HepG2 (cell line): ENCODE data around the gene FAM222A.

Experiments used
- EP300 ChIP-seq, 3 experiments: sonication (generic) in 1 of 3; formaldehyde crosslinking in 1 of 3; IDR thresholded peaks; 2 replicates each; pipeline versions ENCODE4 v1.5.1 to v1.6.1; 2011 to 2020; ENCODE audit warnings: low read depth in 2 of 3, low read length in 2 of 3, borderline replicate concordance in 1 of 3, improper control_type of control experiment in 1 of 3, mild to moderate bottlenecking in 1 of 3, missing genetic modification reagents in 1 of 3, moderate library complexity in 1 of 3
- GATAD2A ChIP-seq: IDR thresholded peaks from 2 replicates; pipeline ENCODE4 v1.6.1; 2016
- HNF4A ChIP-seq: sonication (generic); formaldehyde crosslinking; IDR thresholded peaks from 2 replicates; pipeline ENCODE4 v1.4.0; 2020; ENCODE audit warnings: missing genetic modification reagents
- NCOA5 ChIP-seq: sonication (generic); formaldehyde crosslinking; IDR thresholded peaks from 2 replicates; pipeline ENCODE4 v1.4.0; 2020; ENCODE audit warnings: missing genetic modification reagents
- PBX2 ChIP-seq: IDR thresholded peaks from 2 replicates; pipeline ENCODE4 v1.6.1; 2016; ENCODE audit warnings: control low read depth
- POLR2A ChIP-seq, 2 experiments: IDR thresholded peaks; 2 replicates each; pipeline ENCODE4 v1.6.1; 2011; ENCODE audit warnings: low read depth in 2 of 2, low read length in 2 of 2, mild to moderate bottlenecking in 1 of 2, moderate library complexity in 1 of 2; ENCODE audit not compliant: insufficient read depth in 1 of 2
- PRPF4 ChIP-seq: fragments of 200-400 bp; formaldehyde crosslinking; IDR thresholded peaks from 2 replicates; pipeline ENCODE4 v1.6.1; 2016; ENCODE audit warnings: low read length, low read depth; ENCODE audit not compliant: poor library complexity, severe bottlenecking
- U2AF1 ChIP-seq: fragments of 200-400 bp; formaldehyde crosslinking; optimal IDR thresholded peaks from 2 replicates; pipeline ENCODE3; 2017; ENCODE audit warnings: mild to moderate bottlenecking, low read depth, low read length
- ZNF232 ChIP-seq: sonication (generic); formaldehyde crosslinking; IDR thresholded peaks from 2 replicates; pipeline ENCODE4 v1.4.0; 2020; ENCODE audit warnings: missing genetic modification reagents, borderline replicate concordance
- ZNF501 ChIP-seq: sonication (generic); formaldehyde crosslinking; IDR thresholded peaks from 2 replicates; pipeline ENCODE4 v1.5.1; 2020; ENCODE audit warnings: mild to moderate bottlenecking, moderate library complexity, missing genetic modification reagents
- ZNF547 ChIP-seq: sonication (generic); formaldehyde crosslinking; IDR thresholded peaks from 2 replicates; pipeline ENCODE4 v1.5.1; 2020; ENCODE audit warnings: mild to moderate bottlenecking, missing genetic modification reagents
- TF ChIP-seq, protein P1 (sequence below): sonication (generic); IDR thresholded peaks from 2 replicates; pipeline ENCODE4 v1.6.1; 2016; ENCODE audit warnings: low read depth, borderline replicate concordance
- TF ChIP-seq, protein P2 (sequence below): sonication (generic); formaldehyde crosslinking; IDR thresholded peaks from 2 replicates; pipeline ENCODE4 v1.8.1; 2022; ENCODE audit warnings: low read depth, mild to moderate bottlenecking, missing genetic modification reagents

DNA sequence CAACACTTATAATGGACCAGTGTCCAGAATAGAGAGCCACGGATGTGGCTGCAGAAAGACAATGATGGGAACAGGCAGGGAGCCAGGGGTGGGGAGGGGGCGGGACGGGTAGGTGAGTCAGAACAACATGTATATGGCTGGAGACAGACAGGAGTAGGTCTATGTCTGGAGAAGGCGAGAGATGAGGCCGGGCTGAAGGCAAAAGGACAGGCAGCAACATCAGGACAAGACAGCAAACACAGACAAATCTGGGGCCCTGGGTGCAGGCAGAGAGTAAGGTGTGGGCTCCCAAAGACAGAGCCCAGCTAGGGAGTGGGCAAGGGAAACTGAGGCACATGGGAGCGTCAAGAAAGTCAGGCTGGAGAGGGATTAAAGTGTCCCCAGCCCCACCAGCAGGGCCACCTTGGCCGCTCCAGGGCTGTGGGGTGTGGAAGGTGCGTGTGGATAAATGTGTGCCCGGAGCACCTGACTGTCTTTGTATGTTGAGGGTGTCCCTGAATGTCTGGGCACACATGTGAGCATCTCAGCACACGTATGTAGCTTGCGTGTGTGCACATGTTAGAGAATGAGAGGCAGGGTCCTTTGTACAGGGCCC lies 44.1 kb downstream of the FAM222A start:
- TF ChIP-seq, protein P1, sequence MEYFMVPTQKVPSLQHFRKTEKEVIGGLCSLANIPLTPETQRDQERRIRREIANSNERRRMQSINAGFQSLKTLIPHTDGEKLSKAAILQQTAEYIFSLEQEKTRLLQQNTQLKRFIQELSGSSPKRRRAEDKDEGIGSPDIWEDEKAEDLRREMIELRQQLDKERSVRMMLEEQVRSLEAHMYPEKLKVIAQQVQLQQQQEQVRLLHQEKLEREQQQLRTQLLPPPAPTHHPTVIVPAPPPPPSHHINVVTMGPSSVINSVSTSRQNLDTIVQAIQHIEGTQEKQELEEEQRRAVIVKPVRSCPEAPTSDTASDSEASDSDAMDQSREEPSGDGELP, result no peak
- no peak for TF ChIP-seq PRPF4
- TF ChIP-seq POLR2A (IDR thresholded peaks at IDR 0.05; ENCODE audit: insufficient read depth in 1 of 2, low read depth in 2 of 2, low read length in 2 of 2), result no peak
- TF ChIP-seq ZNF547 (CRISPR knock-in tag), result no peak
- TF ChIP-seq ZNF232, result no peak
- no peak for TF ChIP-seq NCOA5 (CRISPR knock-in tag)
- TF ChIP-seq, protein P2, sequence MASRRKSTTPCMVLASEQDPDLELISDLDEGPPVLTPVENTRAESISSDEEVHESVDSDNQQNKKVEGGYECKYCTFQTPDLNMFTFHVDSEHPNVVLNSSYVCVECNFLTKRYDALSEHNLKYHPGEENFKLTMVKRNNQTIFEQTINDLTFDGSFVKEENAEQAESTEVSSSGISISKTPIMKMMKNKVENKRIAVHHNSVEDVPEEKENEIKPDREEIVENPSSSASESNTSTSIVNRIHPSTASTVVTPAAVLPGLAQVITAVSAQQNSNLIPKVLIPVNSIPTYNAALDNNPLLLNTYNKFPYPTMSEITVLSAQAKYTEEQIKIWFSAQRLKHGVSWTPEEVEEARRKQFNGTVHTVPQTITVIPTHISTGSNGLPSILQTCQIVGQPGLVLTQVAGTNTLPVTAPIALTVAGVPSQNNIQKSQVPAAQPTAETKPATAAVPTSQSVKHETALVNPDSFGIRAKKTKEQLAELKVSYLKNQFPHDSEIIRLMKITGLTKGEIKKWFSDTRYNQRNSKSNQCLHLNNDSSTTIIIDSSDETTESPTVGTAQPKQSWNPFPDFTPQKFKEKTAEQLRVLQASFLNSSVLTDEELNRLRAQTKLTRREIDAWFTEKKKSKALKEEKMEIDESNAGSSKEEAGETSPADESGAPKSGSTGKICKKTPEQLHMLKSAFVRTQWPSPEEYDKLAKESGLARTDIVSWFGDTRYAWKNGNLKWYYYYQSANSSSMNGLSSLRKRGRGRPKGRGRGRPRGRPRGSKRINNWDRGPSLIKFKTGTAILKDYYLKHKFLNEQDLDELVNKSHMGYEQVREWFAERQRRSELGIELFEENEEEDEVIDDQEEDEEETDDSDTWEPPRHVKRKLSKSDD (CRISPR knock-in tag), result no peak
- TF ChIP-seq HNF4A (CRISPR knock-in tag), result no peak
- no peak for TF ChIP-seq GATAD2A (CRISPR knock-in tag)
- no peak for TF ChIP-seq U2AF1
- no peak for TF ChIP-seq PBX2
- no peak for TF ChIP-seq ZNF501 (CRISPR knock-in tag)
- TF ChIP-seq EP300 (IDR thresholded peaks at IDR 0.05; ENCODE audit: low read depth in 2 of 2, low read length in 2 of 2), result no peak
- no peak for TF ChIP-seq EP300 (CRISPR knock-in tag; IDR thresholded peaks at IDR 0.05; ENCODE audit: borderline replicate concordance)
